Ovary (tissue), 9 donors: ENCODE measurements around the gene PTPRB. TPM values are rescaled to one million over a fixed set of nuclear protein-coding genes. Genes with fewer than 3 reads are reported as not detected.

Experiments
- DNase-seq, 5 donors: peaks; one replicate each; pipeline ENCODE4 v3.0.0-alpha.2; 2019 to 2020
- H3K27ac ChIP-seq, 2 donors: fragments of 200-600 bp; one replicate each; pipeline versions ENCODE4 v1.5.1 to v1.8.0; 2019 to 2022
- H3K27me3 ChIP-seq: fragments of 200-600 bp; one replicate; pipeline ENCODE4 v1.8.0; 2022
- H3K36me3 ChIP-seq: fragments of 200-600 bp; sonication (generic); one replicate; pipeline ENCODE4 v1.5.1; 2019
- H3K4me1 ChIP-seq: one replicate; pipeline ENCODE4 v1.8.1; 2013; ENCODE audit warnings: mild to moderate bottlenecking, moderate library complexity; ENCODE audit not compliant: insufficient read depth
- H3K4me3 ChIP-seq: fragments of 200-600 bp; sonication (generic); one replicate; pipeline ENCODE4 v1.5.1; 2017
- H3K9me3 ChIP-seq, 2 donors: fragments of 200-600 bp in 1 of 2; sonication (generic) in 1 of 2; one replicate each; pipeline versions ENCODE4 v1.5.1 to v1.8.1; 2013 to 2019; ENCODE audit warnings: mild to moderate bottlenecking in 1 of 2, moderate library complexity in 1 of 2
- CTCF ChIP-seq, 3 donors: fragments of 450-650 bp in 2 of 3; fragments of 200-600 bp in 1 of 3; IDR thresholded peaks; one replicate each; pipeline versions ENCODE4 v1.5.1 to v1.8.0; 2016 to 2022; ENCODE audit warnings: antibody characterized with exemption in 3 of 3, mild to moderate bottlenecking in 1 of 3
- EP300 ChIP-seq: sonication (generic); formaldehyde crosslinking; IDR thresholded peaks from one replicate; pipeline ENCODE4 v1.6.1; 2017; ENCODE audit warnings: antibody characterized with exemption
- POLR2A ChIP-seq: fragments of 450-650 bp; IDR thresholded peaks from one replicate; pipeline ENCODE4 v1.6.1; 2017; ENCODE audit warnings: antibody characterized with exemption, mild to moderate bottlenecking, moderate library complexity
- WGBS, 3 donors: extraction: QIAGEN DNeasy Blood & Tissue Kit in 1 of 3; methylation state at CpG; one replicate each; pipeline versions ENCODE4 v1.1.5 to v1.1.7; 2013 to 2017; 5-methylcytosine and 5-hydroxymethylcytosine counted together
- intact Hi-C, 4 donors: fragments of 100-400 bp; cut with DNase I; formaldehyde crosslinking; loops; one replicate each; pipeline versions ENCODE4 v1.11.0 to v1.15.1; 2022 to 2023
- polyA plus RNA-seq, 2 donors: library from polyadenylated mRNA; stranded (reverse); fragments of 200-250 nt in 1 of 2; fragments of 350-450 nt in 1 of 2; fragmentation: Illumina TruSeq in 1 of 2; extraction: RNeasy Lipid Tissue Mini Kit (QIAGEN cat#74804) in 1 of 2; gene quantifications; one replicate each; pipeline ENCODE4 v1.2.3, GENCODE V29; 2013 to 2014
- total RNA-seq, 7 donors: library from RNA; depleted of rRNA in 2 of 7; stranded (reverse); fragments of >200 nt in 2 of 7; fragmentation: NEBNext Ultra II Directional in 3 of 7; extraction: Animal tissue kit (Norgen Biotek cat#: 25700) in 3 of 7; gene quantifications; one replicate each; pipeline versions ENCODE4 v1.1.0 to v1.2.4, GENCODE V29; 2016 to 2023
- donor health status: DM: no; HTN: no; CAD: no; lungs with moderate emphysema.
- donor health status: DM: no; HTN: no; CAD: no.
- donor health status: Bipolar disorder and iron deficiency.
- donor health status: DM: yes; HTN: yes; CAD: no.
- donor health status: DM: no; HTN: no; CAD: no.
- donor health status: DM: yes; HTN: yes; CAD: no.

Gene PTPRB
- total and polyA plus RNA-seq, 9 donors = 4.9 to 34.6 (median 11.6) TPM

- no peak for TF ChIP-seq CTCF (IDR thresholded peaks at IDR 0.05)
- TF ChIP-seq EP300 = no peak
- no peak for TF ChIP-seq POLR2A
- Histone ChIP-seq H3K9me3 (no peaks in the 10 kb centered on the region), H3K4me1 (no peaks in the 10 kb centered on the region), H3K4me3 (no peak overlapping the region), H3K36me3 (no peaks in the 10 kb centered on the region), H3K27me3 (no peaks in the 10 kb centered on the region), H3K27ac (no peak overlapping the region)
- WGBS, 3 donors = 43 to 44% (median 44%) methylated on average over 7 of the region's 7 CpGs
- DNase-seq = no peak
- intact Hi-C loops = no loop called here
These were observed 27.2 kb upstream of the PTPRB start for GRCh38 chr12:70664465-70664881.

GRCh38 chr12:70663838-70664237, 26.6 kb upstream of the PTPRB start:
- 93 to 96% (median 94%) methylated on average over 1 of the region's 1 CpG for WGBS, 3 donors
- Histone ChIP-seq H3K9me3 (no peaks in the 10 kb centered on the region), H3K4me3 (no peak overlapping the region), H3K4me1 (no peaks in the 10 kb centered on the region), H3K36me3 (no peaks in the 10 kb centered on the region), H3K27me3 (no peaks in the 10 kb centered on the region), H3K27ac (no peak overlapping the region)
- DNase-seq = no peak
- TF ChIP-seq EP300 = no peak
- TF ChIP-seq CTCF (IDR thresholded peaks at IDR 0.05) = no peak
- TF ChIP-seq POLR2A = no peak
- intact Hi-C loops = no loop called here

- H3K27me3 ChIP-seq = no peaks in the 10 kb centered on the region
- H3K9me3 ChIP-seq = no peaks in the 10 kb centered on the region
- WGBS, 3 donors = 64 to 68% (median 66%) methylated on average over 8 of the region's 8 CpGs
- TF ChIP-seq CTCF (IDR thresholded peaks at IDR 0.05) (no peak), POLR2A (no peak), EP300 (no peak)
- intact Hi-C loops = no loop called here
- H3K4me1 ChIP-seq = no peaks in the 10 kb centered on the region
- no peak overlapping the region for H3K27ac ChIP-seq
- DNase-seq = no peak
- no peak overlapping the region for H3K4me3 ChIP-seq
- H3K36me3 ChIP-seq = no peaks in the 10 kb centered on the region
These were observed 24.4 kb upstream of the PTPRB start for GRCh38 chr12:70661466-70662161.

GRCh38 chr12:70660620-70661219, 23.5 kb upstream of the PTPRB start:
- no peak for TF ChIP-seq EP300
- no peak for TF ChIP-seq POLR2A

GRCh38 chr12:70660002-70660604, 22.9 kb upstream of the PTPRB start:
- H3K27ac ChIP-seq = no peak overlapping the region
- intact Hi-C loops = no loop called here
- 95 to 97% (median 96%) methylated on average over 5 of the region's 5 CpGs for WGBS, 3 donors

More at GRCh38 chr12:70660620-70661219, 23.5 kb upstream of the PTPRB start:
- H3K36me3 ChIP-seq = no peaks in the 10 kb centered on the region
- H3K27ac ChIP-seq = no peak overlapping the region
- H3K4me3 ChIP-seq = no peak overlapping the region
- DNase-seq = no peak
- H3K4me1 ChIP-seq = no peaks in the 10 kb centered on the region
- 87 to 90% (median 88%) methylated on average over 5 of the region's 5 CpGs for WGBS, 3 donors
- intact Hi-C loops = no loop called here
- no peaks in the 10 kb centered on the region for H3K27me3 ChIP-seq
- no peaks in the 10 kb centered on the region for H3K9me3 ChIP-seq

More at GRCh38 chr12:70660002-70660604, 22.9 kb upstream of the PTPRB start:
- TF ChIP-seq CTCF (IDR thresholded peaks at IDR 0.05) (no peak), POLR2A (no peak), EP300 (no peak)
- no peak for DNase-seq
- Histone ChIP-seq H3K27me3 (no peaks in the 10 kb centered on the region), H3K9me3 (no peaks in the 10 kb centered on the region), H3K4me3 (no peak overlapping the region), H3K36me3 (no peaks in the 10 kb centered on the region), H3K4me1 (no peaks in the 10 kb centered on the region)
